NCI-H1105 (cell line): Measurements from ENCODE around the gene PPP1R10.

ENCODE experiments used
- DNase-seq: peaks from one replicate; lab custom pipeline; 2025; lab: John Stamatoyannopoulos, UW

Gene PPP1R10

DNA sequence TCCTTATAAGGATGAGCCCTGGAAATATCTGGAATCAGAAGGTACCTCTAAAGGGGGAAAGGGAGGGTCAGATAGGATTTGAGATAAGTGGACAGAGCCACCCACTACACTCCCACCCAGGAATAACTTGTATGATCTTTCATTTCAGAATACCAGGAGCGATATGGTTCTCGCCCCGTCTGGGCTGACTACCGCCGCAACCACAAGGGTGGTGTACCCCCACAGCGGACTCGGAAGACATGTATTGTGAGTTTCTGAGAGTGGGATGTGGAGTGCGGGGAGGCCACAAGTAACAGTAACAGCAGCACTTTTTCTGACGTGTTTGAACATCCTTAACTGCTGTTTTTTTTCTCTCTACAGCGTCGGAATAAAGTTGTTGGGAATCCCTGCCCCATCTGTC is 2.5 kb upstream of the PPP1R10 start:
- DNase-seq = no peak

DNA sequence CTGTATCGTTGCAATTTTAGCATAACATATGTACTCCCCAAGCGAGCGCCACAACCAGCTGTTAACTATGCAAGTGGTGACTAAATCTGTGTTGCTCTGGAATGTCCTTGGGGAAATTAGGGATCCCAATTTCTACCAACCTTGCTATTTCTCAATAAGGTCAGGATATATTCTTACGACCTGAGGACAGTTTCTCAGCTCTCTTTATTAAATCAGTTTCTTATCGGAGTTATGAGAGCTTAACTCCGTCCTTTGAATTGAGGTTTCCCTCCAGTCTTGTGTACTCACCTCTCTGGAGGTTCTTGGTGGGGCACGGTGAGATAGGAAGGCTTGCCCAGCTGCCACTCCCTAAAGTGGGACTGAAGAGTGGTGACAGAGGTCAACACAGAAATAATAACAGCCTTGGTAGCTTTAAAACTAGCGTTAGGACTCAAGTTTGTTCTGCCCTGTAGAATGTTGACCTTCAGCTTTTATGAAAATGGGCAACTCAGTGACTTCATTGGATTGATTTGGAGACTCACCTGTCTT is 1.3 kb upstream of the PPP1R10 start:
- no peak for DNase-seq

DNA sequence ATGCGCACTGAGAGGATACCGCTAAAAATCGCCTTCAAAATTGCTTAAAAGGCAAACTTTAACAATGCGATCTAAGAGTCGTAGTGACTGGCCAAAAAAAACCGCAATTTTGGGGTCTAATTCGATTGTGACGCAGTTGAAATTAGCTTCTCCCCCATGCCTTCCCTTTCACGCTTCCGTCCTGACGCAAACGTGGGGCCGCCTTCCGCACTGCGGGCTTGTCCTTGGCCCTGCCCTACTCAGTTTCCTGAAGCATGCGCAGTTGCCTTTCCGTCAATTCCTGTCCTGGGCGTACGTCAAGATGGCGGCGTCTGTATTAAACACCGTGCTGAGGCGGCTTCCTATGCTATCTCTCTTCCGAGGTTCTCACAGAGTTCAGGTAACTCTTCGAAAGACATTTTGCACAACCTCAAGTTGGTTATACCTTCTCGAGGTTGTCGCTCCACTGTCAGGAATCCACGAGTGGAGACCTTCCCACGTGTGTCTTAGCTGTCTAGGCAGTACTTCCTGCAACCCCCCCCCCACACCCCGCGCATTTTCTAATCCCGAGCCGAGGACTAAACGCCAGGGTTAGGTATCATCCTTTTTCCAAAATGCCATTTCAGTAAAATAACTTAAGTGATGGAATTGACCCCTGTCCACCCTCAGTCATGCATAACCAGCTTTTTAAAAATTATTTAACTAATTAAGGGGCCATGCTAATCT is 674 bp upstream of the PPP1R10 start, which contains the start of gene MRPS18B:
TSS of gene MRPS18B (plus strand) at position 276 of the 705 bp plus-strand sequence. CDS start at position 302, 26 bp downstream.
- peak; percentile 95 for DNase-seq

DNA sequence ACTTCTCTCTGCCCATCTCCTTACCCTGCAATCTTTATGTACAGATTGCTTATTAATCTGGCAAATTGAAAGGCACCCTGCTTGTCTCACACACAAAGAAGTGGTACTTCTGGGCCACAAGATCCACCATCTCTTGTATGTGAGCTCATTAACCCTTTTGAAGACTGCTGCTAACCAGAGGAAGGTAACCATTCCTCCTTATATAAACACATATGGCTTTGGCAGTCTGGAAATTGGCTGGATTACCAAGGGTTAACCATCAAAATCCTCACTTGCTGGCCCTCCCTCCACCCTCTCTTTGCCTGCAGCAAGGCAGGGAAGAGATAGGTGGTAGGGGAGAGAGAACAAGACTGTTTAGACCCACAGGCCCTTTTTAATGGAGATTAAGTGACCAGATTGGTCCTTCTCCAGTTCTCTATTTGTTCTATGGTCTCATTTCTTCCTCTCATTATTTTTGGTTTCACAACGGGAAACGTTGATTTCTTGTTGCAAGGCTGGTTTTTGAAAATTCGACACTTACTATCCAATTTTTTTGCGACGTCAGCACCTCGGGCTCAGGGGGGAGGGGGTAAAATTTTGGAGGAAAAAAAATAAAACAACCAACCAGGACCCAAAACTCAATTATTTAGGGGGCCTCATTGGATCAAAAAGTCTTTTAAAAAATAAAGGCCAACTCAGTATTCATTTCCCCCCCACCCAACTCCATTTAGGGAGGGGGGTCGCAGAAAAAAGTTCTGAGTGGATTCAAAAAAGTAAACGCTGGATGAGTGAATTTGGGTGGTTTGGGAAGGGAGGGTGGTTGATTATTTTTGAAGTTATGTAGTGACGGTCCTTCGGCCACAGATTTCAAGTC is 859 bp downstream of the PPP1R10 start:
- peak; percentile 38 for DNase-seq

DNA sequence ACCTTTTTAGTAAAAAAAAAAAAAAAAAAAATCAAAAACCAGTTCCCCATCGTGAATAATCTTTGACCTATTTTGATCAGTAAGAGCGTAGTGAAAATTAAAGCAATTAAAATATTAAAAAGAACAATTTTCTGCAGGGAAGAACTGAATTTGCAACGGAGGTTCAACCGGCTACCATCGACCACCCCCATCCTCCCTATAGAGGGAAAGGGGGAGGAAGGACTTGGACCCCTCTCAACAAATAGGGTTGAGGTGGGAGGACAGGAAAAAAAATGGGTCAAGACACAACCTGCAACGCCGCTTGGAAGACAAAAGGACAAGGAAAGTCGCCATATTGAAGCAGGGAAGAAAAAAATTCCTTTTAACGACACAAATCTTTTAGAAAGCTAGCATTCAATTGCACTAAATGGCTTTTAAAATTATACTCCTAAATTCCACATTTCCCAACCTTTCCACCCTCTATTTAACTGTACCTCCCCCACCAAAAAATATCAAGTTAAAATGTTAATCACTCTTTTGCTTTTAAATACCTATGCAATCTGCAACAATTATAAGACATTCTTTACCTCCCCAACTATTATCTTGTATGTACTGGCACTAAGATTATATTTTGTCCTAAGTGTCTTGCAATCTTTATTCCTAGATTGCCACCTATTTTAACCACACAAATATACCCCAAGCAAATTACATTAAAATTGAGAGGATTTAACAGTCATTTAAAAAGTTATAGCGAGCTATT is 1.7 kb downstream of the PPP1R10 start:
- DNase-seq = peak; percentile 83

DNA sequence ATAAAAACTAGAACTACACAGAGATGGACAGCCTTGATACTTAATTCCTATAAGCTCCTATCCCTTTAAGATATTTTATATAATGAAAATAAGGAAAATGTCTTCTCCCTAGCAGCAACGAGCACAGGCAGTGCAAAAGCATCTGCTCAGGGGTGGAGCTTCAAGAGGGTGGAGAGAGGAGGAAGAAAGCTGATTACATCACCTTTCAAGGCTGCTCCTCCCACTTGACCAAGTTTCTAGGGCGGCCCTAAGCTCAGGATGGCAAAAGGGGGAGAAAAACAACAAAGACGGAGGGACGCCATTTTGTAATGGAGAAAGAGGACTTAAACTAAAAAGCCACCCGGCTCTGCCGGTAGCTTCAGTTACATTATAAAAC is 2.2 kb downstream of the PPP1R10 start:
- peak; percentile 98 for DNase-seq

DNA sequence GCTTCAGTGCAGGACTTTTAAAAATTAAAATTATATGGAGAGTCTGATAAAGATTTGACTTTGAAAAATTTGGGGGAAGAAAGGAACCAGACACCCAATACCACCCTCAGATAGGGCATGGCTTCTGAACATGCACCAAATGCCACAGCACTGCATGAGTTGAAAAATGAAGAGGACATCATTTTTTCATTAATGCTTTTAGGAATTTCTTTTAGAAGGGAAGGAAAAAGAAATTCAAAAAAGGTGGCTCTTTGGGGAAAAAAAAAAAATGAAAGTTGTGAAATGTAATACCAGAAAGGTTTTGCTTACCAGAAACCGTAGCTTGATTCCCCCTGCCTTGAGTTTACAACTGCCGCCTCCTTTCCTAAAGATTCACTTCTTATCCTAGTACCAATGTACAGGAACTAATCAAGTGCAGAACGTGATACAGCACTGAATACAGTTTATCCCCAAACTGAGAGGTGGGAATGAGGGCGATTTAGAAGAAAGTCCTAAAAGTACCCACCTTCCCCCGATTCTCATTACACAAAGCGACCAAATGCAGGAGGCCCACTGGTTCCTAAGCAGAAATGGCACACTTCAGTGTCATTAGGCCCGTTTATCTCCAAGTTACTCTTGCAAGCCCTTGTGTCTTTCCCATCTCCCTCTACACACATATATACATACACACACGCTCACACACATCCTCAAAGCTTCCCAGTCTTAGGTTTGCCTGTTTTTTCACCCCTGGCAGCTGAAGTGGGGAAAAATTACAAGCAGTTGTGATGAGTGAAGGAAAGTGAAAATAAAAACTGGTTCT is 2.8 kb downstream of the PPP1R10 start:
- DNase-seq = no peak

DNA sequence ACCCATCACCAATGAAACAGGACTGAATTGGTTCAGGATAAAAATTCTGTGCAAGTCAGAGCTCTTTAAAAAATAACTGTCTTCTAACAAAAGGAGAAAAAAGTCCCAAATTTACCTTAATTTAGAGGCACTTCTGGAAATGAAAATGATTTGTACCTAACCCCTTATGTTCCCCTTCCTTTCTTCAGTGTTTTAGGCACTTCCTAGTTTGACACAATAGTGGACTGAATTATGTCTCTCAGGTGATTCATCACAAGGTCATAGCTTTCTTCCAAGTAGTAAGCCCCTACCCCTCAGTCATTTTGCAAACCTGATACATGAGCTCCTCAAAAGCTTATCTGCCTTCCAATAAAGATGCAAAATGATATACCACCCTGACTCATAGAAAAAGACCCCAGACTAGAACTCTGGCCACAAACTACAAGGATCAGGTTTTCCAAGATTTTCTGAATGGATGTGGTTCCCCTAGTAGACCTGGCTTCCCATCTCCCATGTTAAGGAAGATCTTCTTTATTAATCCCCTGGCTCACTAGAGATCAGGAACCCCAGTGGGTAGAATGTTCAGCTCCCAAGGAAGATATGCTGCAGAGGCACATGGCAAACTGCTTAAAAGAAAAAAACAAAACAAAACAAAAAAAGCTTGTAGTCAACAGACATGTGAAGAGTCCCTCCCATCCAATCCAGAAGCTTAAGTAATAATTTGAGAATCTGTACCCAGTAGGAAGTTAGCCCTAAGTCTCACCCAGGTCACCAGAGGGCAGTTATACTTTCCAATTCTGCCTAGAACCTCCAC is 3.6 kb downstream of the PPP1R10 start:
- no peak for DNase-seq

DNA sequence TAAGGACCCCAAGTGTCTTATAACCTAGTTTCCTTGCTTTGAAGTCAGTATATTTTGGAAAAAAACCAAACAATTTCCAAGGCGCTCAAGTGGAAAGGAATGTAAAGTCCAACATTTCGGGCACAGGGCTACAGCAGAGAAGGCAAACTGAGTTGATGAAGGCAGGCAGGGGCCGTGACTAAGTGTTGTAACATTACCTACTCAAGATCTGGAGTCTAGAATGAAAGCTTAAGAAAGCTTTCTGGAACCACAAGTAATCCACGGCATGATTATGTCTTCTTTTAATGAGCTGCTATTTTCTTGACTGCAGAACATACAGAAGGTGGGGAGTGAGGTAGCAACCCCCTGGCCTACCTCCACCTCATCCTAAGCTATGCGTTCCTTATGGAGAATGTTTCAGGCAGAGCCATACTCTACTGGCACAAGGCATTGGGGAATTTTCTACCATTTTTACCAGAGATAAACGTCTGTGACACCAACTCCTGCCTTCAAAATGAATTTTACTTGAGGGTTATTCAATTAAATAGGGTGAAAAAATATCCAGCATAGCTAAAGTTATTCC is 4.3 kb downstream of the PPP1R10 start:
- DNase-seq = no peak

DNA sequence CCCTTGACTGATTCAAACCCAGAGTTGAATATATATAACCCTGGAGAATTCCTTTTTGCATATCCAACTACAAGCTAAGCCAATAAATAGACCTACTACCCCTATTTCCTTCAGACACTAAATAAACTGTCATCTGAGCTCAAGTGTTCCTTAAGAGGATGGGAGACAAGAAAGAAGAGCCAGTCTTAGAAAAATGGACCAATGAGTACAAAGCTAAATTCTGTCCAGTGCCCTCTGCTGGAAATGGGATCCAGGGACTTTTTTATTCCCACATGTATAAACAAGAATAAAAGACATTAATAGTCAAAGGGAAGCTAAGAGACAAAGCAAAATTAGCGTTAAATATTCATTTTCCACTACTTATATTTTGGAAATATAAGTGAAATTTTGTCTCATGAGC is 4.8 kb downstream of the PPP1R10 start:
- no peak for DNase-seq

DNA sequence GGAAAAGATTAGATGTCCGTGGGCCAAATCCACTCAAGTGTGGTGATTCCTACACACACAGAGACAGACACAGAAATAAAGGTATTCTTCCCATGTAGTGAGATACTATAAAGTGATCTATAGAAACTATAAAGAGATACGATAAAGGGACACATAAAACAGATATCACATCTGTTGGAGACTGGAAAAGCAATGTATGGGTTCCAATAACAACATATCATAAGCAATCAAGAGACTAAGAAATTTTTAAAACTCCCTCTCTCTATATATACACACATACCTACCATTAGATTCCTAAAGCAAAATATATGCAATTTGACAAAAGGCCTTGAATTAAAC is 5.2 kb downstream of the PPP1R10 start:
- no peak for DNase-seq

DNA sequence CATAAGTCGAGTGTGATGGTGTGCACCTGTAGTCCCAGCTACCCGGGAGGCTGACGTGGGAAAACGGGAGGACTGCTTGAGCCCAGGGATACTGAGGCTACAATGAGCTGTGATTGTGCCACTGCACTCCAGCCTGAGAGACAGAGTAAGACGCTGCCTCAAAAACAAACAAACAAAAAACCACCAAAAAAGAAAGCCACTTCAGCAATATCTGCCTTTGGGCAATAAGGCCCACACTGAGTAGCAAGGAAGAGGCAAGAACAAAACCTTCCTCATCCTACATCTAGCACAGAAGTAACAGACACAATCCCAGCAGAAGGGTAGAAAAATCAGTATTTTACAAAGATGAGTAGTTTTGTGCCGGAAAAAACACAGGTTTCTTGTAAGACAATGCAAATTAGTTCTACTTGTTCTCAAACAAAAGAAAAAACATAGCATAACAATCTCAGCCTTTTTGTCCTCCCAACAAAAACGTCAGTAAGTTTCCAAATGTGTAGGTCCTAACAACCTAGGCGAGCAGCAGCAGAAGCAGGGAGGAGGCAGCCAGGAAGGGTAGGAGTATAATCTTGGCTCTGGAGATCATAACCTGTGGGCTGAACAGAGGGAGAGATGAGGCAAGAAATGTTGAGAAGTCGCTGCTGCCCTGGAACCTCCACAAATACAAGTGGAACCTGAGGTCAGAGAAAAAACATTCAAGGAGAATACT is 5.7 kb downstream of the PPP1R10 start:
- DNase-seq = no peak

DNA sequence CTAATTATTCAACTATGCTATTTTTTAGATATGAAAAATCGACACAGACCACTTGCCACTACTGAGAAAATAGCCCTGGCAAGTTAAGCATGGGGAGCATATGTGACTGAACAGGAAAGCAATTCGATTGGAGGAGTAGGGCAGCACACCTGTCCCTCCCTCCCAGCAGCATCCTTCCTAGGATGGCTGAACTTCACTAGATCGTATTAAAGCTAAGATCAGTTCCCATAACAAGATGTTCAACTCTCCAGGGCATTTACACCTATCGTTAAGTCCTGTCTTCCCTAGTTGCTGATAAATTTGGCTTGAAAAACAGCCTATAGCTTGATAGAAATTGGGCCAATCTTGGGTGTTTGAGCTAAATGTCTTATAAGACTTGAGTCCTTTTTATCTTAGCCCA is 7.0 kb downstream of the PPP1R10 start:
- DNase-seq = no peak

DNA sequence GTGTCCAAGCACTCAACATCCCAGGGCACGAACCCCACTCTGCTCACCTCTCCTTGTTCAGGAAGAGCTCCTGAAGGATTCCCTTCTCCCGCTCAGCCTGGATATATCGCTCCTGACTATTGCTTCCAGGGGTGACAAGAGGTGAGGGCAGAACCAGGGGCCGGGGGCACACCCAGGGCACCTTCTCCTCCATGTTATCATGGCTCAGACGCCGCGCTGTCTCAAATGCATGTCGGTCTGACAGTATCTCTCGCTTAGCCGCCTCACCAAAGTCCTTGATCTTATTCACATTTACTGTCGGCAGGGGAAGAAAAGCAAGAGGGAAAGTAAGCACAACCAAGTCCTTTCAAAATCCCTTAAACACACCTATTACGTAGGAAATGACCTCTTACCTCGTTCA is 13.1 kb downstream of the PPP1R10 start:
- no peak for DNase-seq

DNA sequence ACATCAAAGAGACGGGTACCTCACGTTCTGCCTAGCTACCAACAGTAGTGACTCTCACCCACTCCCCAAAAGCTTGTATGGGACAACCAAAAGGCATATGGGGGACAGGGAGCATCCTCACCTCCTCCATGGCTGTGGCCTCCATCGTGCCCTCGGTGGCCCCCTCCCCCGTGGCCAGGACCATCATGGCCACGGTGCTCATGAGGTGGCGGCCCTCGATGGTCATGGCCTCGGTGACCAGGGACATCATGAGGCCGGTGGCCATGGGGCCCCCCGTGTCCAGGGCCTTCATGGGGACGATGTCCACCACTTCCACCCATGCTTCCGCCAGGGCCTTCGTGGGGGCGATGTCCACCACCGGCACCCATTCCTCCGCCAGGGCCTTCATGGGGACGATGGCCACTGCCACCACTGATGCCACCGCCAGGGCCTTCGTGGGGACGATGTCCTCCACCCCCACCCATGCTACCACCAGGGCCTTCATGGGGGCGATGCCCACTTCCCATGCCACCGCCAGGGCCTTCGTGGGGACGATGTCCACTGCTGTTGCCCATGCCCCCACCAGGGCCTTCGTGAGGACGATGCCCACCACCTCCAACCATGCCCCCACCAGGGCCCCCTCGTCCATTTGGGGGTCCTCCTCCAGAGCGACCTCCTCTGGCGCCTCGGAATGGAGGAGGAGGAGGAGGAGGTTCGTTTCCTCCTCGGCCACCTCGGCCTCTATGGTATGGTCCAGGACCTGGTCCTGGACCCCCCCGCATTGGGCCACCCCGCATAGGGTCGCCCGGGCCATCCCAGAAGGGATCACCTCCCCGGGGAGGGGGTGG is 15.0 kb downstream of the PPP1R10 start:
- DNase-seq = no peak

DNA sequence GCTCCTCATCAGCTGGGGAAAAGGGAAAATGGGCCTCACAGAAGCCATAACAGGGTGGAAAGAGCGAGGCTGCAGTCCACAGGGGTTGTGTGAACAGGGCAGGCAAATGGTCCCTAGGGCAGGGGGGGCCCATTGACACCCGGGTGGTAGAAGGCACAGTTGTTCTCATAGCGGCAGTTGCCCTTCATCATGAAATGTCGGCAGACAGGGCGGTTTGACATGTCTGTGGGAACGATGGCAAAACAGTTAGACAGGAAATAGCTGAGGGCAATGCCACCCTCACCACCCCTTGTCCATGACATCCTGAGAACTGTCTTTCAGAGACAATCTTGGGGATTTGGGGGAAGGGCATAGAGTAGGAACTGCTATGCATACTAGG is 15.6 kb downstream of the PPP1R10 start:
- DNase-seq = no peak

DNA sequence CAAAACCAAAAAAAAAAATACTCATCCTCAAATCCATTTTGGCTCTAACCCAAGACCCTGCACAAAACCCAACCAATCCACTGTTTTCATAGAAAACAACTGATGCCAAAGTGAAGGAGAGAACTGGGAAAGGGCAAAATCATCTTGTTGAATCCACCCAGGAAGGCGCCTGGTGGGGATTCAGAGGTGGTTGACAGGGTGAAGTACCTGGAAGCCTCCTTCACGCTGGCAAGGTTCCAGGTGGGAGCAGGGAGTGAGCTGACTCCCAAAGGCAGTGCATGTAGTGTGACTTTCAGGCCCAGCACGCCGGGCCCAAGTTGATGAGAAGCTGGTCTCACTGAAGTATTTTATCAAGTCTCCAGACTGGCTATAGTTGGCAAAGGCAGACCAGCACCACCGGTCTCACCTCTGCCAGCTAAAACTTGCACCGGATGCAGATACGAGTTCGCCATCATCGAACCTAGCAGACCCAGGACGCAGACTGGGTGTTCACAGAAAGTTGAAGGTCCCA is 16.5 kb downstream of the PPP1R10 start:
- DNase-seq = no peak

DNA sequence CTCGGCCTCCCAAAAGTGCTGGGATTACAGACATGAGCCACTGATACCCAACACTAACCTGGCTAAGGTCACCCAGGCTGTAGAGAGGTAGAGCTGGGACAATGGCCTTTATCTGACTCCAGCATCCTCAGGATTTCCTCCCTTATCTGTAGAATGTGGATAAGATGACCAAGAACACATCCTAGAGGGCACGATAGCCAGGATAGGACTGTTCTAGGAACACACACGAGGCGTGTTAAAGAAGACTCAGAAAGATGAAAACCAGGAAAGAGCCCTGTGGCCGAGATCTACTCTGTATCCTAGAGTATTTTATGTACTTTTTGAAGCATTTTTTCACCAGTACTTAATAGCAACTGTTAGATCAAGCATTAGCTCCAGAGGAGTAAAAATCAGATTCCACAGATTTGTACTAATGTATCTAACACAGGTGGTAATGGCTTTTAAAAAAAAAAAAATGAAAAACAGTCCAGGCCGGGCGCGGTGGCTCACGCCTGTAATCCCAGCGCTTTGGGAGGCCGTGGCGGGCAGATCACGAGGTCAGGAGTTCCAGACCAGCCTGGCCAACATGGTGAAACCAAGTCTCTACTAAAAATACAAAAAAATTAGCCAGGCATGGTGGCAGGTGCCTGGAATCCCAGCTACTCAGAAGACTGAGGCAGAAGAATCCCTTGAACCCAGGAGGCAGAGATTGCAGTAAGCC is 17.3 kb downstream of the PPP1R10 start:
- no peak for DNase-seq
